ENCODE results near the gene UVRAG.
"Not testable (repeated sequence)": the region's sequence is repeated elsewhere in the genome, so short reads cannot be mapped to it uniquely, and the experiment has no call there.

The UVRAG gene

DNA sequence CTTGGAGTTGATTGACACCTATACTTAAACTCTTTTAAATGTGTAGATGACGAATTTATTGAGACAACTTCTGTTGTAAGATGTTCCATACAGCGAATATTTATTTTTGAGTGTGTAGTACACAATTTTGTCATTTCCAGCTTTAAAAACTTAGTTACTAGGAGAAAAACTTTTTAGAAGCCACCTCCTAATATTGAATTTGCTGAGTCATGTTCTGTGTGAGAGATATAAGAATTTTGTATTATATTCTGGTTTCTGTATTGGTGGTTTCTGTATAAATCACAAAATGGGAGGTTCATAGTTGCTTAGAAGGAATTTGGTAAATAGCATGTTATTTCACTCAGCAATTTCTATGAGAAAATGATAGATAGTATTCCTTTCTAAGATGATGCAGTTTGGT is 220.0 kb downstream of the UVRAG start:
- DNase-seq, result no peak

DNA sequence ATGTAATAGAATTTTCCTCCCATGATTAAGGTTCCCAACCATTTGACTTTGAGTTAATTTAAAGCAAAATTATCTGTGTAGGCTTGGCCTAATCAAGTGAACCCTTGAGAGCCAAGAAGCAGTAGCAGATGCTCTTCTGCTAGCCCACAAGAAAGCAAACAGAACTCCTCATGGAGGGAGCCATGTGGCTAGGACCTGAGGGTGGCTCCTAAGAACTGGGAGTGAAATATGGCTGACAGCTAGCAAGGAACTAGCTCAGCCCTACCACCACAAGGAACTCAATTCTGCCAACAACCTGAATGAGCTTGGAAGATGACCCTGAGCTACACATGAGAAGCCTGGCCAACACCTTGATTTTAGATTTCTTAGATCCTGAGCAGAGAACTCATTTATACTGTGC is 223.6 kb downstream of the UVRAG start:
- DNase-seq, result no peak

DNA sequence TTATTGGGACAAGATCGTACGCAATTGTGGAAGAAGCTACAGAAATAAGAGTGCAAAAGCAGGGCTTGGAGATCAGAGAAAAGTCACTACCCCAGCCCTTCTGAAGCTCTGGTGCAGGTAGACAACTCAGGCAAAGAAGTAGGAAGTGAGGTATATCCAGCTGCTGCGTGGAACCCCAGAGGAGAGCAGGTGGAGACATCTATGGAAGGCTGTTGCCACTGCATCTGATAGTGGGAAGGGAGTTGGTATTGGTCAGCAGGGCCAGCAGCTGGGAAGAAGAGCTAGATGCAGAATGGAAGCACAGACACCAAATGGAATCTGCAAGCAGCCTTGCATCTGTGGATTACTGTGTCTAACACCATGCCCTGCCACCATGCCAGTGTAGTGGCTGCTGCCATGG is 226.2 kb downstream of the UVRAG start:
- no peak for DNase-seq

DNA sequence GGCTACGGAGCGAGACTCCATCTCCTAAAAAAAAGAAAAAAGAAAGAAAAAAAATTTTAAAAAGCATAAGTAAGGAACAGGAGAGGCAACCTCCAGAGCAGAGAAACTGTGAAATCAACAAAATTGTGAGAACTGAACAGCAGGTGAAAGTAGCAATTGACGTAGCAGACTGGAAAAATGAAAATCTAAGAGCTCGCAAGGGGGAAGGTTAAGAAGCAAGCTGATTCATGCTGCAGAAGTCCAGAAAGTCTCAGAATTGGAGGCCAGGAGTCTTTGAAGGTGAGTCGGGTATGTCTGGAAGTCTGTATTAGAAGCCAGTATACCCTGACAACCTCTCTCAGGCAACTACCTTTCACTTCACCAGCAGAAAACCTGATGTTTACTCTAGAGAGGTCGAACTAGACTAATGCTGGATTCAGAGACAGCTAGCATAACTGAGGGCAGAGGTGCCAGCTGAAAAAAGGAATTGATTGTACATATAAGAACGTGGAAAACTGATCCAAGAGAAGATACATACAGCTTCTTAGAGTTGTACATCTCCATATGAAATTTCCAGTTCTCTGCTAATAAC is 229.8 kb downstream of the UVRAG start:
- DNase-seq, result no peak

DNA sequence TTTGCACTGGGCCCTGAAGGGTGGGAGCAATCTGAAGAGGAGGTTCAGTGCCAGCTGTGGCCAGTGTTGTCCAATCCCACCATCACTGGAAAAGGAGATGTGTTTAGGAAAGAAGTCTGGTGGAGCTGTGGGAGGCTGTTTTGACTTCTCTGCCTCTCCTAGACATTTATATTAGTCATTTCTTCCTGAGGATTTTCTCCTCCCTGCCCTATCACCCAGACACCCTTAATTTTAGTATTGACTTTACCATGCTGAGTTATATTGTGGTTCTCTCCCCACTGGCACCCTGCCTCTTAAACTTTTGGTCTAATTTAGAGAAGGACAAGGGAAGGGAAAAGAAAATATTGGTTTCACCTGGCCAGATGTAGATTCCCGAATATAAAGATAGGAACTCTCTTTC is 232.2 kb downstream of the UVRAG start:
- no peak for DNase-seq

DNA sequence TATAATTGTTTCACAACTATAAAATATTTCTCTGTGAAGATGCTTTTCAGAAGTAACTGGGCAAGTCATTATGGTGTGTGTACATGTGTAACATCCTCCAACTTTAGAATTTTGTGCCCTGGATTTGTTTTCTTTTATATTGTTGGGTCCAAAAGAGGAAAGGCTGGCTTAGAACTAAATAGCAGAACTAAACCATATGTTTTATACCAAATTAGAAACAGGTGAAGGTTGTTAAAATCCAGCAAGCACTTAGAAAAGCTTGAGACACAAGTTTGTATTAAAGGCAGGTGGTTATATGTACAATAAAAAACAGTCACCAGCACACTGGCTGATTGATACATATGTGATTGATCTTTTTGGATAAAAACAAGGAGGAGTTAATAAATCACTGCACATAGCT is 232.8 kb downstream of the UVRAG start:
- DNase-seq, result no peak

DNA sequence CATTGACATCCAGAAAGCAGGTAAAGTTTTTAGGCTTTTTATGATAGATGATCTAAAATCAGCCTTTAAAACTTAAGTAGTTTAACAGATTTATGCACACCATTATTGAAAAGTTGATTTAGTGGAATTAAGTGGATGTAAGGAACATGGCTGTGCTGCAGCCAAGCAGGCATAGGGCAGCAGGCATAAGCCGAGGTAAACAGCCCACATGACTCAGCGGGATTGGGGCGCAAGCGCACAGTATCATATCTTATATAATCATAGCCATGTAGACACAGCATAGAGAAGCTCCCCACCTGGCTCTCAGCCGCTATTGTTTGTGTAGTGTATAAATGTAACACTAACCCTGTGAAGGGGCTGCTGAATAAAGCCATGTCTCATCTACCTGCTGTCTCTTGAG is 233.8 kb downstream of the UVRAG start:
- no peak for DNase-seq

DNA sequence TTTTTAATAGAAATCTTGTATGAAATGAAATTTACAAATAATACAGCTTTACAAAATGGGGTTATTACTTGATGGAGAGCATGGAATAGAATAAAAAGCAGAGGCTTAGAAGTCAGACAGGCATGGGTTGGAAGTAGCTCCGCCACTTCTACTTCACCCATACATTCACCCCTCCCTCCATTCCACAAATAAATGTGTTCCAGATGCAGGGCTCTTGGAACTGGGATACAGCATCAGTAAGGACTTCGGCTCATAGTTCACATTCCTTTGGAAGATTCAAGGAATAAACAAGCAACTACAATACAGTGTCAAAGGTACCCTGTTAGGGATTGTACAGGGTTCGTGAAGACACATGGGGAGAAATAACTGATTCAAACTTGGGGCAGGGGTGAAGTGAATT is 234.5 kb downstream of the UVRAG start:
- no peak for DNase-seq

DNA sequence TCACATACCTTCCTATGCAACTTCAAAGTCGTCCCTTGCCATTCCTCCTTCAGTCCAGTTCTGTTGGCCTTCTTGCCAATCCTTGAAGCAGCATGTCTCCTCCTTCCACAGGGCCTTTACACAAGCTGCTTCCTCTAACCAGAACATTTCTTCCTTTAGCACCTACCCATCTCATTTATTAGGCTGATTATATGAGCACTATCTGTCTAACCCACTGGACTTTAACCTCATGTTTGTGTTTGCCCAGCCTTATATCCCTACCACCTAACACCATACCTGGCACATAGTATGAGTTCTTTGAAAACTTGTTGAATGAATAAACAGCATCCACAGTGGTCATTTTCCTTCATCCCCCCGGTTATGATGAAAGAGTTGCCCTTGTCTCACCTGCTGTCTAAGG is 236.9 kb downstream of the UVRAG start:
- no peak for DNase-seq

DNA sequence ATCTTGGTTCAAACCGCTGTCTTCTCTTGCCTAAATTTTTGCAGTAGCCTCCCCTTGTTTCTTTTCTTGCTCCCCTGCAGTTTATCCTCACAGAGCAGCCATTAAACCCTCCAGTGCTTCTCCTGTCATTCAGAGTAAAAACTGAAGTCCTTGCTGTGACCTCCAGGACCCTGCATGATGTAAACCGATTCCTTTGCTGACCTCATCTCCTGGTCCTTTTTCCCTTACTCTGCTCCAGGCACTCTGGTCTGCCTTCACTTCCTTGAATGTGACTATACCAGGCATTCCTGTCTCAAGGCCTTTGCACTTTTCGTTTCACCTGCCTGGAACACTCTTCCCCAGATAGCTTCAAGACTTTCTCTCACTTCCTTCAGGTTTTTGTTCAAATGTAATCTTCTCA is 239.3 kb downstream of the UVRAG start:
- no peak for DNase-seq

DNA sequence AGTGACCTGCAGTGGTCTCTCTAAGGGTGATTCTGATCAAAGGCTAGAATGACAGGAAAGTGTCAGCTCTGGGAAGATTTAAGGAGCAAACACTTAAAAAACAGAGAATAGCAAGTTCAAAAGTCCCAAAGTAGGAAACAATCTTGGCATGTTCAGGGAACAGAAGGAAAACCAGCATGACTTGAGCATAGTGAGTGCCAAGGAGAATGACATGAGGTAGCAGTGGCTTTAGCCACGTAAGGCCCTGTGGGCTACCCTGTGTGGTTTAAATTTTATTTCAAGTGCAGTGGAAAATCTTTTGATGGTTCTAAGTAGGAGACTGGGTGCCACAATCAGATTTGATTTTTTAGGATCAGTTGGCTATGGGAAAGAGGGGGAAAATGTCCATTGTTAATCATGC is 241.9 kb downstream of the UVRAG start:
- DNase-seq, result no peak

DNA sequence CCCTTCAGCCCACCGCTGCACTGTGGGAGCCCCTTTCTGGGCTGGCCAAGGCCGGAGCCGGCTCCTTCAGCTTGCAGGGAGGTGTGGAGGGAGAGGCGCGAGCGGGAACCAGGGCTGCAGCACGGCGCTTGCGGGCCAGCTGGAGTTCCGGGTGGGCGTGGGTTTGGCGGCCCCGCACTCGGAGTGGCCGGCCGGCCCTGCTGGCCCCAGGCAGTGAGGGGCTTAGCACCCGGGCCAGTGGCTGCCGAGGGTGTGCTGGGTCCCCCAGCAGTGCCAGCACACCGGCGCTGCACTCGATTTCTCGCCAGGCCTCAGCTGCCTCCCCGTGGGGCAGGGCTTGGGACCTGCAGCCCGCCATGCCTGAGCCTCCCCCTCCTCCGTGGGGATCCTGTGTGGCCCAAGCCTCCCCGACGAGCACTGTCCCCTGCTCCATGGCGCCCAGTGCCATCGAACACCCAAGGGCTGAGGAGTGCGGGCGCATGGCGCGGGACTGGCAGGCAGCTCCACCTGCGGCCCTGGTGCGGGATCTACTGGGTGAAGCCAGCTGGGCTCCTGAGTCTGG is 245.5 kb downstream of the UVRAG start:
- DNase-seq, result not testable (repeated sequence)

DNA sequence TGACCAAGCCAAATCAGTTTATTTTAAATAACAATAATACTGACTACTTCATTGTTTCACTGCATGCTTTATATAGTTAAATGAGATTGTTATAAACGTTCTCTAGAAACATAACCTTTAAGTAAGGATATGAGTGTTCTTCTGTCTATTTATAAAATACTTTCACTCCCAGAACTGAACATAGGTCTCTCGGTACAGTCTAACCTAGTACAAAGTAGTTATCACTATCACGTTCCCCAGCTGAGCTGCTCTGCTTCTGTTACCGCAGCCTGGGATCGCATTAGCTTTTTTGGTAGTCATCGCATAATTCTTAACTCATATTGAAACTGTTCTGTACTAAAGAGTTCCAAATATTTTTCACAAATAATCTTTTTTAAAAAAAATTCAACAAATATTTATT is 247.7 kb downstream of the UVRAG start:
- DNase-seq, result no peak

DNA sequence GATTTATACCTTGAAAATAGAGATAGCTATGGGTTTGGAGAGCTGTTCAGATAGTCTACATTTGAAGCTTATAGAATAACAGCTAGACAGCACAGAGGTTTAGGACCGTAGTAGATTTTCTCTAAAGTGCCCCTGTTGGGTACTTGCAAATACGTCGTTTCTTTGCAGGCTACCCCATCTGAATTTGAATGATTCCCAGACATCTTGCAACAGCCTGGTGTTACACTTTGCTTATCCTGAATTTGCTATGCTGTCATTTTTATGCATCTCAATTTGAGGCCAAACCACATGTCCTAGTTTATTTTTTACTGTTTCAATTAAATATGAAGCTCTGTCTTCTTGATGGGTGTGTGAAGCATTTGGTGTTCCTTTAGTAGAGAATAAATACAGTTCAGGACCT is 249.2 kb downstream of the UVRAG start:
- DNase-seq, result no peak

DNA sequence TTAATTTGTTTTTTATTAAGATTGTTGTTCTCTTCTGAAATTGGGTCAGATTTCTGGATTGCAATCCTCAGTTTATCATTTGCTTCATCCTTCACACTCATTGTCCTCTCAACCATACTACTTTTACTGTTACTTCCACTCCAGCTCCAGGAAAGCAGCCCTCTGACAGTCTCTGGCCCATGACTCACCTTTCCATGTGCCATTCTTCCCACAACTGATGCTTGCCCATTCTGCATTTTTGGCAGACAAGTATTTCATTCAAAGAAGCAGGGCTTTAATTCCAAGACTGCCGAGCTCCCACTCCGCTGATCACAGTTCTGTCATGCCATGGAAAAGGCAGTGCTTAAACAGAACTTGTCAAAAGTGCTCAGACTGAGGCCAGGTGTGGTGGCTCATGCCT is 252.1 kb downstream of the UVRAG start:
- DNase-seq, result no peak

DNA sequence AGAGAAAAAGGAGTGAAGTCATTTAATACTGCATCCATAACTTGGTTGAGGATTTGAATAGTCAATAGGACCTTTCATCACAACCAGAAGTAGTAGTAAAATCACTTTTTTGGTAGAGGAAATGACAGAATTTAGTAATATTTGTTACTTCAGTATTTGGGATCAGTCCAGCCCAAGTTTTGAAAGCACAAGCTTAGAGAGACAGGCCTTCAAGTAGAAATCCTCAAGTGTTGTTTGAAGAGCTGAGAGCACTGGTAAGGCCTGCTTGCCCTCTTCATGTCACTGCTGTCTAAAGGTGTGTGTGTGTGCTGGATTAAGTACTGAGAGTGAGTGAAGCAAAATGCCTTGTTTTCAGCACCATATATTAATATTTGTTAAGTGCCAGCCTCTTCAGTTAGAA is 254.0 kb downstream of the UVRAG start:
- DNase-seq, result no peak

DNA sequence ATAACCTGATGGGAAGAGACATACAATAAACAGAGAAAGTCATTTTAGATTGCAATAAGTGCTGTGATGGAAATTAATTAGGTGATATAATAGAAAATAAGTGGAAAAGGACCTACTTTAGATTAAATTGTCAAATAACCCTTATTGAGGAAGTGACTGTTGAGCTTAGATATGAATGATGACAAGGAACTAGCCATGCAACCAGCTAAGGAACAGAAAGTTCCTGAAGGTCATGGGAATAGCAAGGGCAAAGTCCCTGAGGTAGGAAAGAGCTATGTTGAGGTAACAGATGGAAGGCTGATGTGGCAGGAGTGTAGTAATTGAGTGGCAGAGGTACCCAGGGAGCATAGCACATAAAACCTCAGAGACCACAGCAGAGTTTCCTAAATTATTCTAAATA is 256.1 kb downstream of the UVRAG start:
- DNase-seq, result no peak

DNA sequence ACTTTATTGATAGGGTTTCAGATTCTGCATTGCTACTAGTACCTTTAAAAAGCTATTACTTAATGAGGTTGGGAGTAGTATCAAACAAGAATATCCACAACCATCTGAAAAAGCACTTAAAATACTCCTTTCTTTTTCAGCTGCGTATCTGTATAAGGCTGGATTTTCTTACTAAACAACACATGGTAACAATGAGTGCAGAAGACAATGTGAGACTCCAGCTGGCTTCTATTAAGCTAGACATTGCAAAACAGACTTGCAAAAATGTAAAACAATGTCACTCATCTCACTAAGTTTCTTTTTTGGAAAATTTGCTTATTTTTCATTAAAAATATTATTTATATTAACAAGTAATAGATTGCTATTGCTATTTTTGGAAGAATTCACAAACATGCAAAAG is 258.7 kb downstream of the UVRAG start:
- no peak for DNase-seq

DNA sequence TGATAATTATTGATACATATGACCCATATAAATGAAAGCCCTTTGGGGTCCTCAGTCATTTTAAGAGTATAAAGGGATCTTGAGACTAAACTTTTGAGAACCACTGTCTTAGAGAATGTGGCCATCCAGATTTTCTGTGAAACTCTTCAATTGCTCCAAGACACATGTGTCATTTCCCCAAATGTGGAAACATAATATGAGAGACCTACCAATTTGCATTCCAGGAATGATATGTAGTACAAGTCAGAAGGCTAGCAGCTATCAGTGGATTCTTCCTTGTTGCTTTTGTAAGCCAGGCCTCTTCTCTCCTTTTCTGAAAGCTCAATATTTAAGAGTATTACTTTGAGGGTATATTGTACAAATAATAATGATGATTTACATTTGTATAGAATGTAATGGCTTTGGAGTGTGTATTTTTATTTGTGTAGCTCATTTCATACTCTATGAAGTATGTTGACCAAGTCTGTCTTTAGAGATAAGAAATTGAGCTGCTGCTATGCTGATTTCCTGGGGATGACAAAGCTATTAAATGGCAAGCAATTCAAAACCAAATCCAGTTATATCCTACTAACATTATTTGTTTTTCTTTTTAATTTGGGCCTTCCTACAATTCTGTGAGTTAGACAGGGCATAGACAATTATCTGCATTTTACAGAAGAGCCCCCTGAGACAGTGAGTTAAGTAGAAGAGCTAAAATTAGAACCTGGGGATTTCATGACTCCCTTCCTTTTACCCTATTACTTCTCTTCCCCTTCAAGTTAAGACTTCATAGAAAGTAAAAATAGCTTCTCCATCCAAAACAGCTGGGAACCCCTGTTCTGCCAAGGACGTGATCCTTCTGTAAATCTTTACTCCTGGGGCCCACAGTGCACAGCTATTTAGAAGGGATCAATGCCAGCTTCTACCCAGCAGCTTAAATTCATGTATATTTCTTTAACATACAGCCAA is 259.4 kb downstream of the UVRAG start:
- no peak for DNase-seq

DNA sequence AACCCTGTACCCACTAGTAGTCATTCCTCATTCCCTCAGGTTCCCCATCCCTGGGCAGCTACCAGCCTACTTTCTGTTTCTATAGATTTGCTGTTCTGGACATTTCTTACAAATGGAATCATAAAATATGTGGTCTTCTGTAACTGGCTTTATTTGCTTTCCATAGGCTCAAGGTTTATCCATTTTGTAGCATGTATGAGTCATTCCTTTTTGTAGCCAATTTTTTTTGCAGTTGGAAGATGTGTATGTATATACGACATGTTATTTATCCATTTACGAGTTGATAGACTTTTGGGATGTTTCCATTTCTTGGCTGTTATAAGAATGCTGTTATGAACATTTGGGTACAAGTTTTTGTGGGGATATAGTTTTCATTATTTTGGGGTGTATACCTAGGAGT is 260.7 kb downstream of the UVRAG start:
- DNase-seq, result no peak

DNA sequence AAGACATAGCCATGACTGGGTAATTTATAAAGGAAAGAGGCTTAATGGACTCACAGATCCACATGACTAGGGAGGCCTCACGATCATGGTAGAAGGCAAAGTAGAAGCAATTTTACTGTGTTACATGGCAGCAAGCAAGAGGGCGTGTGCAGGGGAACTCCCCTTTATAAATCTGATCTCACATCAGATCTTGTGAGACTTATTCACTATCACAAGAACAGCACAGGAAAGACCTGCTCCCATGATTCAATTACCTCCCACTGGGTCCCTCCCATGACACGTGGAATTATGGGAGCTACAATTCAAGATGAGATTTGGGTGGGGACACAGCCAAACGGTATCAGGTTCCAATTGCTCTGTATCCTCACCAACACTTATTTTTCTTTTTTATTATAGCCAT is 261.2 kb downstream of the UVRAG start:
- DNase-seq, result not testable (repeated sequence)

DNA sequence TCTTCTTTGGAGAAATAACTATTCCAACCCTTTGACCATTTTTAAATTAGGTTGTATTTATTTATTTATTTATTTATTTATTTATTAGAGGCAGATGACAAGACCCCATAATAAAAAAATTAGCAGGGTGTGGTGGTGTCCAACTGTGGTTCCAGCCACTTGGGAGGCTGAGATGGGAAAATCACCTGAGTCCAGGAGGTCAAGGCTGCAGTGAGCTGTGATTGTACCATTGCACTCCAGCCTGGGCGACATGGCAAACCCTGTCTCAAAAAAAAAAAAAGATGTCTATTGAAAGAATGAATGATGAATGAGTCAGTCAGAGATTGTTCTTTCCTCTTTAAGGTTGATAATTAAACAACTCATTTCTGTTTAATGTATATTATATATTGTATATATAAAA is 261.7 kb downstream of the UVRAG start:
- no peak for DNase-seq

DNA sequence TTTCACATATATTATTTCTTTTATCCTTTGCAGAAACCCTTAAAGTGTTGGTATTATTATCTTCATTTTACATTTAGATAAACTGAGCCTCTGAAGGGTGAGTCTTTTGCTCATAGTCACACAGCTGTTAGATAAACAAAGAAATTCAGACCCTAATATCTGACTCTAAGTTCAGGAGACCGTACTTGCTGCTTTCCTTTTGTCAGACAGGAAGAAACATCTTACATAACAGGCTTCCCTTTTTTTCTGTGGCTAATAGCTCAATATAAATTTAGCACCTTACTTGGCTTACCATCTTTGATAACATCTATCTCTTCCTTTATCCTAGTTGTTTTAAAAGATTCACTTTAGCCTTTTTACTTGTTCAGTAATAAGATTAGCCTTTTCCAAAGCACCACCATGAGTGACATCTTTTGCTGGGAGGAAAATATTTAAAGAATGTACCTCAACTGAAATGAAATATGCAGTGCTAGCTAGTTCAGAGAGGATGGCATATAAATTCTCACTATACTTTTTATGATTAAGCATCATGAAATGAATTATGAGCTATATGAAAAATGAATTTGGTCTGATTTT is 262.7 kb downstream of the UVRAG start:
- no peak for DNase-seq

DNA sequence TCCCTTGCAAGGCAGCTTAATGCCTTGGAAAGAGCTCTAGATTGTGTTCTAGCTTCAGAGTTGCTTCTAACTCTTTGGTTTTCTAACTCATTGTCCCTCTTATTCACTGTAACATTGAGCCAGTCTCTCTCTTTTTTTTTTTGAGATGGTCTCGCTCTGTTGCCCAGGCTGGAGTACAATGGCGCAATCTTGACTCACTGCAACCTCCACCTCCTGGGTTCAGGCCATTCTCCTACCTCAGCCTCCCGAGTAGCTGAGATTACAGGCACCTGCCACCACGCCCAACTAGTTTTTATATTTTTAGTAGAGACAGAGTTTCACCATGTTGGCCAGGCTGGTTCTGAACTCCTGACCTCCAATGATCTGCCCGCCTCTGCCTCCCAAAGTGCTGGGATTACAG is 266.1 kb downstream of the UVRAG start:
- DNase-seq, result not testable (repeated sequence)

Data from CD4-positive, alpha-beta T cell treated with Interleukin-15 for 1 hour (primary cell).